ENCODE measurements around the gene SCN7A.

GRCh38 chr2:166418853-166419615, 75.0 kb downstream of the SCN7A start:
- TF ChIP-seq POLR2A (IDR thresholded peaks at IDR 0.05; ENCODE audit: low read length) (no peak), GATA1 (IDR thresholded peaks at IDR 0.05; ENCODE audit: low read depth, low read length) (no peak)
